Putamen (tissue), 1 donor: ENCODE data around the gene OPA3.

Experiments
- DNase-seq: peaks from one replicate; pipeline ENCODE4 v3.0.0-alpha.2; 2016; ENCODE audit warnings: low spot score

Gene OPA3

GRCh38 chr19:45478454-45479238 is 106.0 kb downstream of the OPA3 start:
- peak; percentile 88 for DNase-seq

- DNase-seq, result no peak
Observed at GRCh38 chr19:45477713-45478453, 106.7 kb downstream of the OPA3 start.
